Heart left ventricle (tissue), 13 donors: ENCODE measurements around the gene CLMP.

ENCODE experiments used
- CTCF ChIP-seq, 12 donors: fragments of 200-600 bp; sonication (generic) in 4 of 12; IDR thresholded peaks; one replicate each; pipeline versions ENCODE4 v1.5.0 to v1.8.0; 2018 to 2022; ENCODE audit warnings: antibody characterized with exemption in 12 of 12, mild to moderate bottlenecking in 5 of 12
- POLR2A ChIP-seq, 2 donors: fragments of 450-650 bp; IDR thresholded peaks; one replicate each; pipeline ENCODE4 v1.6.1; 2017; ENCODE audit warnings: antibody characterized with exemption in 2 of 2, mild to moderate bottlenecking in 2 of 2, moderate library complexity in 2 of 2
- donor health status: ischemic (EF 13 %, LVEDD 7.1; RV severe dilation, severe dysfunction).
- donor health status: DM: no; HTN: yes; CAD: no.
- donor health status: DM: no; HTN: no; CAD: no.
- donor health status: ischemic (EF 25% LVEDD 6.9; RV normal size, moderate dysfunction).
- donor health status: ischemic (EF 25% LVEDD 5.7; RV mildly dilated, moderate dysfunction).
- donor health status: ischemic (EF 35%, LVEDD 5.7; RV mildly dilated, moderate dysfunction).
- donor health status: nonischemic (EF 11% LVEDD 7.7; RV severe dilation, severe dysfunction).
- donor health status: DM: yes; HTN: yes; CAD: no.
- donor health status: PGD.
- donor health status: ischemic (EF 29% LVEDD 5.4; RV normal size, mild dysfunction).
- donor health status: nonischemic (EF 23%, LVEDD 6.1; RV moderate dilation, normal function).

GRCh38 chr11:123217897-123218296, 22.8 kb upstream of the CLMP start:
- TF ChIP-seq CTCF (IDR thresholded peaks at IDR 0.05) (no peak), POLR2A (IDR thresholded peaks at IDR 0.05) (no peak)
